Activated naive CD4-positive, alpha-beta T cell treated with Interleukin-2 at 50 U/mL for 16 hours (primary cell): ENCODE results near the gene S100A14.
"Not testable (repeated sequence)": the region's sequence is repeated elsewhere in the genome, so short reads cannot be mapped to it uniquely, and the experiment has no call there.

Experiments
- DNase-seq: peaks from one replicate; pipeline ENCODE4 v3.0.0-alpha.2; 2020

S100A14 gene

DNA sequence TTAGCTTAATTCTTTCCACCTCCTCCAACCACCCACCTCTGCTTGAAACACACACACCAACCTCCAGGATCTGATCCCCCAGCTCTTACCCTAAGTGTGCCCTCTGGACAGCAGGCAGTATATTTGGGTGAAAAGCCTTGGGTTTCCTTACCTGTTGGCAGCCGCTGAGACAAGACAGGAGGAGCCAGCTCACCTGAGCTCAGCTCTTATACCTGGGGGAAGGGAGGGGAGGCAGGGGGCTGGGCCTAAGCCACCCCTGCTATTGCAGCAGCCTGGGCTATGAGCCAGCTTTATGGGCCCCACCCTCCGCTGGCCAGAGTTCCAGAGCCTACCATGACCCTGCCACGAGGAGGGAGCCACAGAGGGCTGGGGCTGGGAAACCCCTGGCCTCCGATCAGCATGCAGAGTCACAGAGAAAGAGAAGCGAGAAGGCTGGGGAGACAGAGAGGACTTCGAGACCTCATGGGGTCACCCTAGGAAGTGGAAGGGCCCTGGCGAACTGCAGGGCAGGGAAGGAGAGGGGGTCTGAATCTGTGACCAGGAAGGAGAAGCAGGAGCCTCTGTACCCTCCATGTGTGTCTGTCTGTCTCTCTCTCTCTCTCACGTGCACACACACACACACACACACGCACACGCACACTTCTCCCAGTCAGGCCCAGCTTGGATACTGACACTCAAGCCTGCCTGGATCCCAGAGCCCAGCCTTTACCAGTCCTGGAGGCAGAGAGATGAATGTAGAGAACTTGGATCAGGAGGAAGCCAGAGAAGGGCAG is at the start of gene S100A14:
S100A14 (minus strand) TSS at position 182 of the 773 bp plus-strand sequence. CDS start 467 bp downstream, outside the sequence.
- no peak for DNase-seq

DNA sequence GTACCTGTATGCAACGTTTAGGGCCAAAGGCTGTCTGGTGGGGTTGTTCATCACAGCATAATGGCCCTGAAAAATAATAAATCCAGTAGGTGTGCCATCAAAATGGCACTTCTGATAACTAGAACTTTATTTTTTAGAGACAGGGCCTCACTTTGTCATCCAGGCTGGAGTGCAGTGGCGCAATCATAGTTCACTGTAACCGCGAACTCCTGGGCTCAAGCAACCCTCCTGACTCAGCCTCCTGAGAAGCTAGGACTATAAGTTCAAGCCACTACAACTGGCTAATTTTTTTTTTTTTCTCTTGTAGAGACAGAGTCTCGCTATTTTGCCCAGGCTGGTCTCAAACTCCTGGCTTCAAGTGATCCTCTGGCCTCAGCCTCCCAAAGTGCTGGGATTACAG is 47.1 kb upstream of the S100A14 start:
- no peak for DNase-seq

DNA sequence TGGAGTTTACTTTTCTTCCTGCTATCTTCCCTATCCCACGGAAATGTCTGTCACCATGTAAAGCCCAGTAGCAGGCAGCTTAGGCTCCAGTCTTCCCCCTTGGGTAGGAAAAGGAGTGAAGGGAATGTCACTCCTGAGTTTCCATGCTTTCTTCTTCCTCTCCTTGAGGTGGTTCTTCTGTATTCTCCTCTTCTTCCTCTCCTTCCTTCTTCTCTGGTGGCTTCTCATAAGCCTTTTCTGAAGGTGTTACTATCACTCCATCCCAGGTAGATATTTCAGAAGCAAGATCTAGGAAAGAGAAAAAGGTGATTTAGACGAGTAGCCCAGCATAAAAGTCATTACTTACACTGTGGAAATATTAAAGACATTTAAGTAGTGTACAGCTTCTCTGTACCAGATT is 46.1 kb upstream of the S100A14 start:
- DNase-seq = no peak

DNA sequence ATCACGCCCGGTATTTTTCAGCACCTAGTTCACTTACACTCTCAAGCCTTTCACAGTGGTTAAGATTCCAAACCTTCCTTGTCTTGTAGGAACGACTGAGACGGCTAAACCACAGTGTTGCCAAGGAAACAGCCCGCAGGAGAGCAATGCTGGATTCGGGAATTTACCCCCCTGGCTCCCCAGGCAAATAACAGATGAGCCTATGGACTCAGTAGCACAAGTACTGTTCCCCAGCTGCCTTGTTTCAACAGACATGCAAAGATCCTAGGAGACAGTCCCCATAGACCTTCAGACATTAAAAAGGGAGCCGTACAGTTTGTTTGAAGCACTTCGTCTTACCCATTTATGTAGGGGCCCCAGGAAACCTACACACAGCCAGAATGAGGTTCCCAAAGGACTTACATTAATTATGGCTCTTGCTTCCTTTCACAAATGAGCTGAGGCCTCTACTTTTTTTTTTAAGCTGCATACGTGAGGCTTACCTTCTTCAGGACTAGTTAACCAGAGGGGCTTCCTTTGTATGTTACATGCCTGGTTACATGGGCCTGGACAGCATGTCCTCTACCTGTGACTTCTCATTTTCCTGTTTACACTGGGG is 45.1 kb upstream of the S100A14 start:
- no peak for DNase-seq

DNA sequence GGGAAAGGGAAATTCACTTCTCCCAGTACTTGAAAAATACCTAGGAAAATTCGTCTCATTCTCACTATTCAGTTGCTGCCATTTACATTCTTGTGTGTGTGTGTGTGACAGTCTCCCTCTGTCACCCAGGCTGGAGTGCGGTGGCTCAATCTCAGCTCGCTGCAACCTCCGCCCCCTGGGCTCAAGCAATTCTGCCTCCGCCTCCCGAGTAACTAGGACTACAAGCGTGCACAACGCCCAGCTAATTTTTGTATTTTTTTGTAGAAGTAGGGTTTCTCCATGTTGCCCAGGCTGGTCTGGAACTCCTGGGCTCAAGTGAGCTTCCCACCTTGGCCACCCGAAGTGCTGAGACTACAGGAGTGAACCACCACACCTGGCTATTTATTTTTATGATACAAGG is 43.5 kb upstream of the S100A14 start:
- DNase-seq = no peak

DNA sequence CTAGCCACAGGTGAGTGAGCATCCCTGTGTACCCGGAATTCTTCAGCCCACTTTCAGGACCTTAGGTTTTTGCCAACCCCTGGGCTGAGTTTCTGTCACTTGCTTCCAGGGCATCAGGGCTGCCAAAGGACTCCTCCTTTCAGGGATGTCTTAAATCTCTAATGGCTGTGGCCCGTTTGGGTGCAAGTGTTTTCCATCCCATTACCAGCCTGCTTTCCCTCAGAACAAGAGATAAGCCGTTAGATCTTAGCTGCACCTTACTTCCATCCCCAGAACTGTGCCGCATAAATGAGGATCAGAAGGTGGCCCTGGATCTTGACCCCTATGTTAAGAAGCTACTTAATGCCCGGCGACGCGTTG is 43.0 kb upstream of the S100A14 start:
- no peak for DNase-seq

DNA sequence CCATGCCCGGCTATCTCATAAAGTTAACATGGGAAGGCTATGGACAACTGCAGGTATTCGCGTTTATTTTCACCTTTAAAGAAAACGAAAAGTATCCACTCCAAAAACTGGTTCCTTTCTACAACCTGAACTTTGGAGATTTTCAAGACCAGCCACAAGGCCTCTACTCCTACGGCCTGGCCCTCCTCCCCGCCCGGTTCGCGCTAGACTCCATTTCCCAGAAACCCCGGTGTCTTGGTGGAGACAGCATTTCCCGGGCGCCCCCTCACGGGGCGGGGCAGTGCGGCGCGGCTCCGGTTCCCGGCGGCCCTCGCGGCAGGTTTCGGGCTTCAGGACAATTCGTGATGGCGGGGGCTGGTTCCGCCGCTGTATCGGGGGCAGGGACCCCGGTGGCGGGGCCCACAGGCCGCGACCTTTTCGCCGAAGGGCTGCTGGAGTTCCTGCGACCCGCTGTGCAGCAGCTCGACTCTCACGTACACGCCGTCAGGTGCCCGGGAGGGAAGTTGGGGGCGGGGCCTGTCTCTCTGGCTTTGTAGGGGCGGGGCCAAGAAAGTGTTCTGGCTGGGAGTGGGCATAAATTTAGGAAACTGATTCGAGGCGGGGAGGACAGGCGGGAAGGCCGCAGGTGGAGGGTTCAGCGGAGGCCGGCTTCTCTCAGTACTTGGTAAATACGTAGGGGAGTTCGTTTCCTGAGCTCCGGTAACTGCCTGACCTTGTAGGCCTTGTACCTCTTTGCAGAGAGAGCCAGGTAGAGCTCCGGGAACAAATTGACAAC is 42.5 kb upstream of the S100A14 start, which contains the start of gene SNAPIN:
SNAPIN (plus strand) TSS at position 304 of the 775 bp plus-strand sequence; CDS start at position 345, 41 bp downstream.
- peak; percentile 94 for DNase-seq

DNA sequence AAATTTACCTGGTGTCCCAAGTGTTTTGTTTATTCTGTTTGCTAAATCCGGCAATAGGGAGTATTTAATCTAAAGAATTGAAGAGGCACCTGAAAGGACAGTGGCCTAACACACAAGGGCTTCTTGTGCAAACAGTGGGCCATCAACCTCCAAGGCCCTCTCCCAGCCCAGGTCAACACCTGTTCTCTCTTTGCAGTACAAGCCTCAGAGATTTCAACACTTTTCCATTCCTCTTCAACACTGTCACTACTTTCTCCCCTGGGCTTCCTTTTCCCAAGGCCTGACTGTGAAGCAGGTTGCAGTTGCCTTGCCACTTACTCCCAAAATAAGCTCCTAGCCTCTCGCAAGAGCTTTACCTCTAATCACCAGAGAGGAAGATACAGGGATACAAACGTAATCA is 39.2 kb upstream of the S100A14 start:
- DNase-seq = no peak

DNA sequence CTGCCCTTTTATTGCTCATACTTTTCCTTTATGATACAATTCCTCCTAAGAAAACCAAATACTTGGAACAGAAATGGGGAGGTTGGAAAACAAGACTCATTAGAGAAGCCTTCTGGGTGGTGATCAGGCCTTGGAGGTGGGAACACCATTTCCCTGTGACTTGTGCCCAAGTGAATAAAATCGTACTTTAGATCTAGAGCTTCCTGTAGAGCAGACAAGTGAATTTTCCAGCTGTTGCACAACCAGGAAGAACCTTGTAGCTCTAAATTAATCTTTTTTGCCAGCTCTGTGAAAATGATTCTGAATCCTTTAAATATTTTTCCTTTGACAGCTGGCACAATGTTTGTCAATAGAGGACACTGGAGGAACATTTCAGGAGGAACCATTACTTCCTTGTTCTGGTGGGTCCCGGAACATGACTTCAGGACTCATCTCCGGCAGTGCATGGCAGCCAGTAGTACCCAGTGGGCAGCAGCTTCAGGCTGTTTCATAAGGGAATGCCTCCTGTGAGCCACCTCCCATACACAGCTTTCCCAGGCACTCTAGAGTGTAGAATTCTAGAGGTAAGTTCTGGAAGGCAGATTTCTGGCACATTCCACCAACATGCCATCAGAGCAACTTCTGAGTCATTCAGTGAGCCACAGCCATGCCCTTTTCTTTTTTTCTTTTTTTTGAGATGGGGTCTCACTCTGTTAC is 36.8 kb upstream of the S100A14 start:
- DNase-seq = no peak

DNA sequence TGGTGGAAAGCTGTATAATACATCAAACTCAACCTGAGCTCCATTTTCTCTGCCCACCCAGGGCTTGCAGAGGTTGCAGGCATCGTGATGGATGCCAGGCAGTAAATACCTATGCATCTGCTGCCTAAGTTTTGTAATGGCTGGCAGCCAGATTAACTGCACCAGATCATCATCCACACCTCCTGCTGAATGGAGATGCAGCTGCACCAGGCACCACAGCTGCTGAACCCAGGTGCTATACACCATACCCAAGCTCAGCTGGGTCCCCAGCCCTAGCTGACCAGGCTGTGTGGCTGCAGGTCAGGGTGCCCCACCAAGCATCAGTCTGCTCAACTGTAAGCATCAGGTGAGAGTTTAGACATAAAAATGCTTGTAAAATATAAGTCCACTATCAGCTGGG is 35.6 kb upstream of the S100A14 start:
- no peak for DNase-seq

DNA sequence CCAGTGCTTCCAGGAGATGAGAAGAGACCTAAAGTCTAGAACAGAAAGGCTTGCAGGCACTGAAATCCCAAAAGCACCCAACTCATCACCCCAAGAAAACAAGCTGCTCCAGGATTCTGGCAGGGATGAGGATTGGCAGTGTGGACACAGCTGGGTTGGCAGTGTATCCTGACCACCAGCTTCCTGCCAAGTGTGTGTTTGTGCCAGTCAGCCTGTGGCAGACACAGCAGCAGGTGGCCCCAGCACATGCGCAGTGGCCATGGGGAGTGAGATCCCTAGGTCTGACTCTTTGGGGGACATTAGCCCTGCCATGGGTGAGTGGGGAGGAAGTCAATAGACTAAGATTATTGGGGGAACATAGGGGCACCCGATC is 33.7 kb upstream of the S100A14 start:
- DNase-seq = no peak

DNA sequence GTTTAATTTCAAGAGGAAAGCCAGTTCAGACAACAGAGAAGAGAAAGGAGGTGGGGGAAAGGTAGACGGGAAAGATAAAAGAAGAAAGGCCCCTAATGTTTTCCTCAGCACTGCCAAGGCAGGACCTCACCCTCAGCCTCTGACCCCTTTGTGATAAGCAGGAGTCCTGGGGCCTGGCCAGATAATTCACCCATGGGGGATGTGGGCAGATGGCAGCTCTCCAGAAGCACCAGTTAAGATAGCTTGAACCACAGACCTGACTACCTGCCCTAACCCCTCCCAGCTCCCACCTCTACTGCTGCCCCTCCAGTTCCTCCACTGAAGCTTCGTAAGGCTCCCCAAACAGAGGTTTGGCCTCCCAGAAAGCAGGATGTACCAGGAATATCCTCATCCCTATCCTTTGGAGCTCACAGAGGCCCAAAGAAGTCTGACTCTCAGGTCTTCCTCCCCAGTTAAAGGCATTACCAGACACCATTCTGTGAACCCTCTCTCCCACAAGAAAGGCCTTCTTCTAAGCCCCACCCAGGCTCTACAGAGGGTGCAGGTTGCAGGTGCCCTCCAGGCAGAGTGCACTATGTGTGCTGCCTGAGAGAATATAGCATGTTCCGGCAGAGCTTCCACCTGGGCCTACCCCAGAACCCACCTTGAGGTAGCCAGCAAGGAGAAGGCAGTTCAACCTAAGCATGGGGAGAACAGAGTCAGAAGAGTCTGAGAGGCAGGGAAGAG is 33.2 kb upstream of the S100A14 start:
- DNase-seq = no peak

DNA sequence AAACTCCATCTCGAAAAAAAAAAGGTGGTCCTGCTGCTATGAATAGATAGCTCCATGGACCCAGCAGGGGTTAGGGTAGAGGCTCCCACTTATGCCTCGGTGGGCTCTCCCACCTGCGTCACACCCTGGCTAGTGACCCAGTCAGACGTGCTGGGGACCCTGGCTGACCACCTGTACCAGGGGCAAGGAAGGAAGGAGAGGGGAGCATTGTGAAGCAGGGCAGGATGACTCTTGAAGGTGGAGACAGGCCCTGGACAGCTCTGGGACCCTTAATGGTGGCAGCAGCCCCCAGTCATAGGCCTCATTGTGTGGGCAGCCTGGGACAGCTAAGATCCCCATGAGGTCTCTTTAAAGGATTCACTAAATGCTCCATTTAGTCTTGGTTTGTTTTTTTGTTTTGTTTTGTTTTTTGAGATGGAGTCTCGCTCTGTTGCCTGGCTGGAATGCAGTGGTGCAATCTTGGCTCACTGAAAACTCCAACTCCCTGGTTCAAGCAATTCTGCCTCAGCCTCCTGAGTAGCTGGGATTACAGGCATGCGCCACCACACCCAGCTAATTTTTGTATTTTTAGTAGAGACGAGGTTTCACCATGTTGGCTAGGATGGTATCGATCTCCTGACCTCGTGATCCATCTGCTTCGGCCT is 32.0 kb upstream of the S100A14 start:
- no peak for DNase-seq

DNA sequence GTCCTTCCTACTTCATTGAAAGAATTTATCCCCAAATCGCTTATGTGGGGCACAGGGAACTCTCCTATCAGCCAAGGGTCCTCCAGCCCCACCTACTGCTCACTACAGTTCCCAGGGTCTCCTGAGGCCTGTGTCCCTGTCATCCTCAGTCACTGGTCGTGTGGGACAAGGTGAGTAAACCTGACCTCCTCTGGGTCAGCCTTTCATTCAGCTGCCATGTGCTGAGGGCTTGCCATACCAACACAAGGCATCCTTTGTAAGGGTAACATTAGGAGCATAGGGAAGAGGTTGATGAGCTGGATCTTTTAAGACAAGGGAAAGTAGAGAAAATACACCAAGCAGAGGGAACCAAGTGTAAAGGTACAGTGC is 31.2 kb upstream of the S100A14 start:
- no peak for DNase-seq

DNA sequence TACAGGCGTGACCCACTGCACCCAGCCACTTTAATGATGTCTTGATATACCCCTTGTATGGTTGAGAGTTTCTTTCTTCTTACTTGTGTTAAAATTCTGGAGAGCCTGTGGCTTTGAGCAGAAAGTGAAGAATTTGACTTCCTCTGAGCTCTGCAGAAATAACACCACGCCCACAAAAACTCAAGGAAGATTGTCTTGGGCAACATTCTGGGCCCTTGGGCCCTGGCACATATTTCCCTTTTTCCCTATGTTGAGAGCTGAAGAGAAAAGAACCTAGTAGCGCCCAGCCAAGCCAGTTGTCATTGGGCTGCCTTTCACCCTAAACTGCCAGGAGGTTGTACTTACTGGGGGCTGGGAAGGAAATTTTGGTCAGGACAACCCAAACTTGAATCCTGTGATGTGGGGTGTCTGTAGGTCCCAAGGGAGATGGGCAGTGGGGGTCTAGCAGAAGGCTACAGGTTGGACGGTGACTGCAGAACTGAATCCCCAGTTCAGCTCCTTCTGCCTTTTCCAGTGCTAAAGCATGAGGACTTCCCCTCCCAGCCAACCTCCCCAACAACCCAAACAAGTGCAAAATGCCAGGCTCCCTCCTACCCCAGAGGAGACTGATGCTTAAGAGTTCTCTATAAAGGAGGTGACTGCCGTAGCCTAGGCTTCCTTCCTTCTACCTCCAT is 30.7 kb upstream of the S100A14 start:
- no peak for DNase-seq

DNA sequence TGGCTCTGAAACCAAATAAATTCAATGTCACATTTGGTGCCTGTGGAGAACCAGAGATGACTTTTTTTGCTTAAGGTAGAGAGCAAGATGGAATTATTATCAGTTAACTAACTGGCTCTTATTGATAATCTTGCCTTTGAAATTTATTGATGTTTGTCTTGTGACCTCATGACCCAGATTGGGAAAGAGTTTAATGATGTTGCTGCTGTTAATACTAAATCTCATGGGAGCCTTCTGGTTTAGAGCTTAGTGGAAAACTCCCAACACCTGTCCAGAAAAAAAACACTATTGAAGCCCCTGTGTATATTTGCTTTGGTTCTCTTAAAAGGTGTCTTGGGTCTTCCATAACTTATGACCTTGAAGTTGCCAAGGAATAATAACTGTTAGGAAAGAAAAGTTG is 27.7 kb upstream of the S100A14 start:
- no peak for DNase-seq

DNA sequence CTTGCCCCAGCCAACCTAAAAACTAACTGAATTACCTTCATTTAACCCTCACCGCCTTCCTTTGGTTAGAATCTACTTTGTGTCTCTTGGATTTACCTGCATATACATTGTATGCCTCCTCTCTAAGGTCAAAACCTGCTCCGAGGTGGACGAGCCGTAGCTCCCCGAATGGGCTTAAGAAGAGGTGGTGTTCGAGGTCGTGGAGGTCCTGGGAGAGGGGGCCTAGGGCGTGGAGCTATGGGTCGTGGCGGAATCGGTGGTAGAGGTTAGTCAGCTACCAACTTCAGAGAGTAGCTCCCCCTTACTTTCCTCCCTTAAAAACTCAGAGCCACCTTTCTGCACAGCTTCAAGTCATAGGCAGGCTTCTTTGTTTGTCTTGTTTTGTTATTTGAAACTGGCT is 27.0 kb upstream of the S100A14 start:
- no peak for DNase-seq

DNA sequence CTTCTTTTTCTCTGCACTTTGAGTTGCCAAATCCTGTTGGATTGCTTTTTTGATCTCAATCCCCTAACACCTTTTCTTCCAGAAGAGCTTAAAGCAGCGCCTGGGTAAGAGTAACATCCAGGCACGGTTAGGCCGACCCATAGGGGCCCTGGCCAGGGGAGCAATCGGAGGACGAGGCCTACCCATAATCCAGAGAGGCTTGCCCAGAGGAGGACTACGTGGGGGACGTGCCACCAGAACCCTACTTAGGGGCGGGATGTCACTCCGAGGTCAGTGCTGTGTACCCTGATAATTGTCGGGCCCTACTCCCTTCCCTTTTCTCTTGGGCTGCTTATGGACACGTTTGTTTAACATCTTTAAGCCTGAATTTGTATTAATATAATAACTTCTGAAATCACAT is 26.0 kb upstream of the S100A14 start:
- DNase-seq = no peak

DNA sequence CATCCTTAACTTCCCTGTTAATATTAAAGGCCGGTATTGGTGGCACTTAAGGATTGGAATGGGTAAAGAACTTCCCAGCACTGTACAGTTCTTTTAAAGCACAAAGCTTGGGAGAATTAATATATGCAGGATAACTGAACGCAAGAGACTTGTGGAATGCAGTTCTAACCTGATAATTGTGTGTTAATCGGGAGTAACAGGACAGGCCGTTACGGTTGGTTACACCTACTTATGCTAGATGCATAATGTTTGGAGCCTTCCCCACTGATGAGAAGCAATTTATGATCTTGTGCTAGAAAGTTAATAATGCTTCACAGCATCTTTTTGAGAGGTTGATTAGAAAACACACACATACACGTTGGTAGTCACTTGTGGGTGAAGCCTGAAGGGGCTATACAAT is 24.7 kb upstream of the S100A14 start:
- no peak for DNase-seq

DNA sequence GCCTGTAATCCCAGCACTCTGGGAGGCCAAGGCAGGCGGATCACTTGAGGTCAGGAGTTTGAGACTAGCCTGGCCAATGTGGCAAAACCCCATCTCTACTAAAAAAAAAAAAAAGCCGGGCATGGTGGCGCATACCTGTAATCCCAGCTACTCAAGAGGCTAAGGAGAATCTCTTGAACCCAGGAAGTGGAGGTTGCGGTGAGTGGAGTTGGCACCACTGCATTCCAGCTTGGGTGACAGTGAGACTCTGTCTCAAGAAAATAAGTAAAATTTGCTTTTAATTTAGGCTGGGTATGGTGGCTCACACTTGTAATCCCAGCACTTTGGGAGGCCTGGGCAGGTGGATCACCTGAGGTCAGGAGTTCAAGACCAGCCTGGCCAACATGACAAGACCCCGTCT is 24.1 kb upstream of the S100A14 start:
- DNase-seq = not testable (repeated sequence)

DNA sequence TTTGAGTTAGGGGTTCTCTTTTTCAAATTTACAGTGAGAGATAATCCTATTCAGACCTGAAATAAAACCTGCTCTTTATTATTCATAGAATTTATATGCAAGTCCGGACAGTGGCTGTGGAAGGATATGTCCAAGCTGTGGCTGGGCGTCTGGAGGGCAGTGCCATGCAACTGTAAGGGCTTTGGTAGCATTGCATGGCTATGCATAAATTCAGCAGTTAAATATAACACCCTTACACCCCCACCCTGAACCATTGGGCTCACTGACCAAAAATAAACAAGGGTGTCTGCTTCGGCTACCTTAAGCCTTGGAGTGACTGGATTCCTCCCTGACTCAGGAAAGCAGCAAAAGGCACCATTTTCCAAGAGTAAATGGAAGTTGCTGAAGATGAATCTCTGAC is 23.2 kb upstream of the S100A14 start:
- no peak for DNase-seq

DNA sequence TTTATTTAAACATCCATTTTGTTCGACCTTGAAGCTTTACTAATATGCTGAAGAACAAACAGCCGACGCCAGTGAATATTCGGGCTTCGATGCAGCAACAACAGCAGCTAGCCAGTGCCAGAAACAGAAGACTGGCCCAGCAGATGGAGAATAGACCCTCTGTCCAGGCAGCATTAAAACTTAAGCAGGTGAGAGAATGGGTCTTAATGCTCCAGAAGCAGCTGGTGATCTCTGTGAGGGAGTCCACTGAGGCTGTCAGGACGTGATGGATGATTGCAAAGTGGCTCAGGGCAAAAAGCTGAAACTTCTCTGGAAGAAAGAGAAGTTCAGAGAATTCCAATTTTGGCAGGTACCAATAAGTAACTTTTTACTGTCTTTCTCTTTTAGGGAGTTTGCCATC is 22.1 kb upstream of the S100A14 start:
- no peak for DNase-seq
